Stimulated activated CD8-positive, alpha-beta memory T cell treated with anti-CD3 and anti-CD28 coated beads, Interleukin-4, amount 100 ng/mL, for 24 hours (primary cell): Measurements from ENCODE around the gene RRP1B.
"Not testable (repeated sequence)": the region's sequence is repeated elsewhere in the genome, so short reads cannot be mapped to it uniquely, and the experiment has no call there.

Experiments used
- DNase-seq: peaks from one replicate; pipeline ENCODE4 v3.0.0-alpha.2; 2020; ENCODE audit warnings: low read depth

Gene RRP1B

GRCh38 chr21:43701936-43702784 lies 42.8 kb downstream of the RRP1B start:
- no peak for DNase-seq

- no peak for DNase-seq
Measured at GRCh38 chr21:43702785-43703034, 43.4 kb downstream of the RRP1B start.

GRCh38 chr21:43703035-43703880 lies 43.9 kb downstream of the RRP1B start:
- no peak for DNase-seq

GRCh38 chr21:43707462-43707861 lies 48.1 kb downstream of the RRP1B start:
- DNase-seq: no peak

- no peak for DNase-seq
Measured at GRCh38 chr21:43708745-43709381, 49.5 kb downstream of the RRP1B start.

GRCh38 chr21:43712268-43712942 lies 53.0 kb downstream of the RRP1B start:
- DNase-seq: no peak

GRCh38 chr21:43713123-43713522 lies 53.8 kb downstream of the RRP1B start:
- not testable (repeated sequence) for DNase-seq

- DNase-seq: no peak
Measured at GRCh38 chr21:43716376-43717165, 57.2 kb downstream of the RRP1B start.

GRCh38 chr21:43717166-43717853 lies 58.0 kb downstream of the RRP1B start:
- DNase-seq: no peak

GRCh38 chr21:43717967-43718871 lies 58.9 kb downstream of the RRP1B start:
- DNase-seq: no peak

GRCh38 chr21:43718872-43719747 lies 59.8 kb downstream of the RRP1B start, which contains the start of gene PDXK:
Gene PDXK, plus strand, starts transcription at chr21:43719129. Its CDS starts 166 bp downstream, at chr21:43719295.
- peak; percentile 68 for DNase-seq

GRCh38 chr21:43719748-43720538 lies 60.6 kb downstream of the RRP1B start:
- no peak for DNase-seq

GRCh38 chr21:43720539-43721166 lies 61.3 kb downstream of the RRP1B start:
- DNase-seq: no peak

- DNase-seq: no peak
Measured at GRCh38 chr21:43721206-43721605, 61.8 kb downstream of the RRP1B start.

- no peak for DNase-seq
Measured at GRCh38 chr21:43721939-43722338, 62.6 kb downstream of the RRP1B start.

GRCh38 chr21:43723648-43724047 lies 64.3 kb downstream of the RRP1B start:
- DNase-seq: no peak
